Peyer's patch (tissue), 4 donors: Measurements from ENCODE around the gene CDCA7L. TPM values are rescaled to one million over a fixed set of nuclear protein-coding genes. Genes with fewer than 3 reads are reported as not detected.
A peak's percentile ranks its signal among the peaks of the same experiment; 100 is the strongest.
"Not testable (repeated sequence)": the region's sequence is repeated elsewhere in the genome, so short reads cannot be mapped to it uniquely, and the experiment has no call there.

Experiments used
- DNase-seq, 3 donors: peaks; one replicate each; pipeline ENCODE4 v3.0.0-alpha.2; 2017 to 2019
- H3K27ac ChIP-seq, 4 donors: fragments of 200-600 bp; sonication (generic); one replicate each; pipeline ENCODE4 v1.5.1; 2016 to 2019
- H3K27me3 ChIP-seq, 2 donors: fragments of 200-600 bp; sonication (generic); one replicate each; pipeline ENCODE4 v1.5.1; 2019
- H3K36me3 ChIP-seq, 3 donors: fragments of 200-600 bp; sonication (generic); one replicate each; pipeline ENCODE4 v1.5.1; 2016 to 2019
- H3K4me1 ChIP-seq, 4 donors: fragments of 200-600 bp; sonication (generic); one replicate each; pipeline ENCODE4 v1.5.1; 2016 to 2019
- H3K4me3 ChIP-seq, 4 donors: fragments of 200-600 bp; sonication (generic); 1 replicate in 3 of 4; 2 replicates in 1 of 4; pipeline ENCODE4 v1.5.1; 2016 to 2019; ENCODE audit warnings: mild to moderate bottlenecking in 1 of 4
- H3K9me3 ChIP-seq, 4 donors: fragments of 200-600 bp; sonication (generic); one replicate each; pipeline ENCODE4 v1.5.1; 2016 to 2019; ENCODE audit warnings: mild to moderate bottlenecking in 1 of 4
- POLR2A ChIP-seq, 2 donors: fragments of 450-650 bp; IDR thresholded peaks; one replicate each; pipeline ENCODE4 v1.5.1; 2017; ENCODE audit warnings: antibody characterized with exemption in 2 of 2, mild to moderate bottlenecking in 2 of 2, moderate library complexity in 2 of 2
- total RNA-seq, 4 donors: library from RNA; depleted of rRNA; stranded (reverse); fragments of >200 nt; gene quantifications; one replicate each; pipeline ENCODE4 v1.1.0, GENCODE V29; 2016
- TF ChIP-seq, protein P1 (sequence below), 6 experiments: fragments of 450-650 bp in 4 of 6; fragments of 200-600 bp in 2 of 6; sonication (generic) in 1 of 6; IDR thresholded peaks; one replicate each; pipeline ENCODE4 v1.5.1; 2017 to 2019; ENCODE audit warnings: antibody characterized with exemption in 6 of 6, mild to moderate bottlenecking in 3 of 6, moderate library complexity in 1 of 6

CDCA7L gene
- total RNA-seq, 4 donors from 2014 or later, result 6.8 to 51.2 (median 19.8) TPM

DNA sequence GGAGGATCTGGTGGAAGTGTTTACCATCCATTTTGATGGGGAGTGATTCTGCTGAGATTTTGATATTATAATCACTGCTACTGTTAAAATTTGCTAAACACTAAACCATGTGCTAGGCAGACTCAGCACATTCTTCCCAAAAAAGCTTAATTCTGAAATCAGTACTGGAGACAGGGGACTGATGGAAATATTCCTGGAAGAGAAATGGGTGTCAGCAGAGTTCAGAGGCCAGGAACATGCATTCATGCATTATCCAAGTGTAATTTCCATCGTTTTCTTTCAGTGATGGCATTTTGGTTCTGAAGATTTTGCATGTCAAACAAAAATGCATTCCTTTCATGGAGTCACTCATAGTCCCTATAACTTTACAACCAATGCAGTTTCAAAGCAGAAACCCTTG, 79.0 kb downstream of the CDCA7L start:
- no peaks in the 10 kb centered on the region for H3K9me3 ChIP-seq
- H3K27ac ChIP-seq, result no peak overlapping the region
- no peak overlapping the region for H3K4me3 ChIP-seq
- H3K4me1 ChIP-seq, result peaks cover 0 to 4% (median 0%) of the 10 kb centered on the region in 4 donors
- no peaks in the 10 kb centered on the region for H3K27me3 ChIP-seq
- no peak for TF ChIP-seq POLR2A (IDR thresholded peaks at IDR 0.05)
- TF ChIP-seq, protein P1, sequence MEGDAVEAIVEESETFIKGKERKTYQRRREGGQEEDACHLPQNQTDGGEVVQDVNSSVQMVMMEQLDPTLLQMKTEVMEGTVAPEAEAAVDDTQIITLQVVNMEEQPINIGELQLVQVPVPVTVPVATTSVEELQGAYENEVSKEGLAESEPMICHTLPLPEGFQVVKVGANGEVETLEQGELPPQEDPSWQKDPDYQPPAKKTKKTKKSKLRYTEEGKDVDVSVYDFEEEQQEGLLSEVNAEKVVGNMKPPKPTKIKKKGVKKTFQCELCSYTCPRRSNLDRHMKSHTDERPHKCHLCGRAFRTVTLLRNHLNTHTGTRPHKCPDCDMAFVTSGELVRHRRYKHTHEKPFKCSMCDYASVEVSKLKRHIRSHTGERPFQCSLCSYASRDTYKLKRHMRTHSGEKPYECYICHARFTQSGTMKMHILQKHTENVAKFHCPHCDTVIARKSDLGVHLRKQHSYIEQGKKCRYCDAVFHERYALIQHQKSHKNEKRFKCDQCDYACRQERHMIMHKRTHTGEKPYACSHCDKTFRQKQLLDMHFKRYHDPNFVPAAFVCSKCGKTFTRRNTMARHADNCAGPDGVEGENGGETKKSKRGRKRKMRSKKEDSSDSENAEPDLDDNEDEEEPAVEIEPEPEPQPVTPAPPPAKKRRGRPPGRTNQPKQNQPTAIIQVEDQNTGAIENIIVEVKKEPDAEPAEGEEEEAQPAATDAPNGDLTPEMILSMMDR (IDR thresholded peaks at IDR 0.05), result no peak
- no peak for DNase-seq
- H3K36me3 ChIP-seq, result no peaks in the 10 kb centered on the region

DNA sequence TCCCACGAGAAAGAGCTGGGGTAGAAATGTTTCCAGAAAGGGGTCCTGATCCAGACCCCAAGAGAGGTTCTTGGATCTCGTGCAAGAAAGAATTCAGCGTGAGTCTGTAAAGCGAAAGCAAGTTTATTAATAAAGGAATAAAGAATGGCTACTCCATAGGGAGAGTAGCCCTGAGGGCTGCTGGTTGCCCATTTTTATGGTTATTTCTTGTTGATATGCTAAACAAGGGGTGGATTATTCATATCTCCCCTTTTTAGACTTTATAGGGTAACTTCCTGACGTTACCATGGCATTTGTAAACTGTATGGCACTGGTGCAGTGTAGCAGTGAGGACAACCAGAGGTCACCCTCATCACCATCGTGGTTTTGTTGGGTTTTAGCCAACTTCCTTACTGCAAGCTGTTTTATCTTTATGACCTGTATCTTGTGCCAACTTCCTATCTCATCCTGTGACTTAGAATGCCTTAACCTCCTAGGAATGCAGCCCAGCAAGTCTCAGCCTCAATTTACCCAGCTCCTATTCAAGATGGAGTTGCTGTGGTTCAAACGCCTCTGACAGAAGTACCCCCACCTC, 80.0 kb downstream of the CDCA7L start:
- H3K36me3 ChIP-seq, H3K27me3 ChIP-seq, H3K27ac ChIP-seq, H3K4me3 ChIP-seq, H3K4me1 ChIP-seq, H3K9me3 ChIP-seq: not testable (repeated sequence)
- DNase-seq, result peak in 1 of 3 donors; percentile 62

DNA sequence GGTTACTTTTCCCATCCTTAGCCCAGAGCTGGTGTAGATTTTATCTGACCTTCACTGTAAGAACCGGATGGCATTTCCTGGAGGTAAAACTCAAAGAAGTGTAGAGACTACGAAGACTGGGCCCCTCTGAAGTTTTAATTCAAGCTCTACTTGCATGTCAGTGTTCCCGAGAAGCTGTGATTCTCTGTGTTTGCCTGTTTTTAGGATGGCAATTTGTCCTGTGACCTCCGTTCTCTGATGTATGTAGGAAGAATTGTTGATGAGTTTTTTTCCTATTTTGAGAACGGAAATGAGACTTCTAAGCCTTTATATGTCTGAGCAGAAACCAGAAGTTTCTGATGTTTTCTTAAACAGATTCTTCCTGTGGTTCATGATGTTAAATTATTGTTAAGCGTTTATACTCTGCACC, 94.1 kb downstream of the CDCA7L start:
- no peak for TF ChIP-seq POLR2A (IDR thresholded peaks at IDR 0.05)
- TF ChIP-seq, protein P1 (IDR thresholded peaks at IDR 0.05), result no peak
- no peaks in the 10 kb centered on the region for H3K9me3 ChIP-seq
- no peak overlapping the region for H3K27ac ChIP-seq
- H3K27me3 ChIP-seq, result no peaks in the 10 kb centered on the region
- DNase-seq, result no peak
- H3K4me3 ChIP-seq, result no peak overlapping the region
- no peaks in the 10 kb centered on the region for H3K4me1 ChIP-seq
- no peaks in the 10 kb centered on the region for H3K36me3 ChIP-seq
